Gastroesophageal sphincter (tissue), 3 donors: ENCODE results near the gene WEE1.

Experiments used
- EP300 ChIP-seq: sonication (generic); formaldehyde crosslinking; IDR thresholded peaks from one replicate; pipeline ENCODE4 v1.6.1; 2017; ENCODE audit warnings: antibody characterized with exemption, mild to moderate bottlenecking
- POLR2A ChIP-seq, 2 donors: fragments of 450-650 bp; IDR thresholded peaks; one replicate each; pipeline ENCODE4 v1.6.1; 2017; ENCODE audit warnings: antibody characterized with exemption in 2 of 2, mild to moderate bottlenecking in 2 of 2, moderate library complexity in 1 of 2
- POLR2AphosphoS5 ChIP-seq: sonication (generic); formaldehyde crosslinking; IDR thresholded peaks from one replicate; pipeline ENCODE4 v1.6.1; 2017; ENCODE audit warnings: antibody characterized with exemption
- TF ChIP-seq, protein P1 (sequence below), 4 experiments: fragments of 200-600 bp in 2 of 4; fragments of 450-650 bp in 2 of 4; sonication (generic) in 1 of 4; IDR thresholded peaks; one replicate each; pipeline ENCODE4 v1.5.1; 2017 to 2019; ENCODE audit warnings: antibody characterized with exemption in 4 of 4, mild to moderate bottlenecking in 2 of 4, moderate library complexity in 2 of 4

DNA sequence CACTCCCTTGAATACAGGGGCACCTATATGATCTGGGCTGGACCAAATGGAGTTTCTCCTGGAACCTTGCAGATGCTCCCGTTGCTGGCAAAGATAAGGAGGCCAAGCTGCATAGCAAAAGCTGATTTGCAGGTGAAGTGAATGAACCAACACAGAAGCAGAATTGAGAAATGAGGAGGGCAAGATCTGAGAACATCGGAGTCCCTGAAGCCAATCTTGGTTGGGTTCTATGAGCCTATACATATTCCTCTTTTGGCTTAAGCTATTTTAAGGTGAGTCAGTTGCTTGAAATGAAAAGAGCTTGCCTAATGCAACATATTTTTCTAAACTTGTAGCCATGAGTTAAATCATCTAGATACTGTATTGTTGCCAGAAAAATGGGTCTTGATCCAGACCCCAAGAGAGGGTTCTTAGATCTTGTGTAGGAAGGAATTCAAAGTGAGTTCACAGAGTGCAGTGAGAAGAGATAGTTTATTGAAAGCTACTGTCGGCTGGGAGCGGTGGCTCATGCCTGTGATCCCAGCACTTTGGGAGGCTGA is 23.5 kb downstream of the WEE1 start:
- TF ChIP-seq, protein P1, sequence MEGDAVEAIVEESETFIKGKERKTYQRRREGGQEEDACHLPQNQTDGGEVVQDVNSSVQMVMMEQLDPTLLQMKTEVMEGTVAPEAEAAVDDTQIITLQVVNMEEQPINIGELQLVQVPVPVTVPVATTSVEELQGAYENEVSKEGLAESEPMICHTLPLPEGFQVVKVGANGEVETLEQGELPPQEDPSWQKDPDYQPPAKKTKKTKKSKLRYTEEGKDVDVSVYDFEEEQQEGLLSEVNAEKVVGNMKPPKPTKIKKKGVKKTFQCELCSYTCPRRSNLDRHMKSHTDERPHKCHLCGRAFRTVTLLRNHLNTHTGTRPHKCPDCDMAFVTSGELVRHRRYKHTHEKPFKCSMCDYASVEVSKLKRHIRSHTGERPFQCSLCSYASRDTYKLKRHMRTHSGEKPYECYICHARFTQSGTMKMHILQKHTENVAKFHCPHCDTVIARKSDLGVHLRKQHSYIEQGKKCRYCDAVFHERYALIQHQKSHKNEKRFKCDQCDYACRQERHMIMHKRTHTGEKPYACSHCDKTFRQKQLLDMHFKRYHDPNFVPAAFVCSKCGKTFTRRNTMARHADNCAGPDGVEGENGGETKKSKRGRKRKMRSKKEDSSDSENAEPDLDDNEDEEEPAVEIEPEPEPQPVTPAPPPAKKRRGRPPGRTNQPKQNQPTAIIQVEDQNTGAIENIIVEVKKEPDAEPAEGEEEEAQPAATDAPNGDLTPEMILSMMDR (IDR thresholded peaks at IDR 0.05): no peak
- TF ChIP-seq POLR2A (IDR thresholded peaks at IDR 0.05): no peak
- no peak for TF ChIP-seq POLR2AphosphoS5
- TF ChIP-seq EP300: no peak
